ENCODE results near the gene MYEOV.

MYEOV gene

GRCh38 chr11:69272831-69273485 is 21.0 kb upstream of the MYEOV start:
- no peak overlapping the region for H3K4me3 ChIP-seq (ENCODE audit: low read length)
- no peak for TF ChIP-seq CTCF (conservative IDR thresholded peaks at IDR 0.05; ENCODE audit: low read depth, low read length)

GRCh38 chr11:69273571-69273970 is 20.4 kb upstream of the MYEOV start:
- no peak for DNase-seq (ENCODE audit: low read depth)
- H3K4me3 ChIP-seq (ENCODE audit: low read length), result no peak overlapping the region
- no peak for TF ChIP-seq CTCF (conservative IDR thresholded peaks at IDR 0.05; ENCODE audit: low read depth, low read length)

More at GRCh38 chr11:69272831-69273485, 21.0 kb upstream of the MYEOV start:
- DNase-seq (ENCODE audit: low read depth), result no peak

- peak; percentile 66 for DNase-seq (ENCODE audit: low read depth)
- TF ChIP-seq CTCF (conservative IDR thresholded peaks at IDR 0.05; ENCODE audit: low read depth, low read length), result no peak
- H3K4me3 ChIP-seq (ENCODE audit: low read length), result no peak overlapping the region
Observed at GRCh38 chr11:69274531-69275016, 19.4 kb upstream of the MYEOV start.

- no peak overlapping the region for H3K4me3 ChIP-seq (ENCODE audit: low read length)
- no peak for TF ChIP-seq CTCF (conservative IDR thresholded peaks at IDR 0.05; ENCODE audit: low read depth, low read length)
- no peak for DNase-seq (ENCODE audit: low read depth)
Observed at GRCh38 chr11:69275178-69275577, 18.8 kb upstream of the MYEOV start.

- no peak for DNase-seq (ENCODE audit: low read depth)
- H3K4me3 ChIP-seq (ENCODE audit: low read length), result no peak overlapping the region
- TF ChIP-seq CTCF (conservative IDR thresholded peaks at IDR 0.05; ENCODE audit: low read depth, low read length), result no peak
Observed at GRCh38 chr11:69276165-69276564, 17.8 kb upstream of the MYEOV start.

- no peak for DNase-seq (ENCODE audit: low read depth)
- H3K4me3 ChIP-seq (ENCODE audit: low read length), result no peak overlapping the region
- TF ChIP-seq CTCF (conservative IDR thresholded peaks at IDR 0.05; ENCODE audit: low read depth, low read length), result no peak
Observed at GRCh38 chr11:69277074-69277809, 16.7 kb upstream of the MYEOV start.

Measured in retinal pigment epithelial cell (primary cell).